Breast epithelium (tissue), 3 donors: Measurements from ENCODE around the gene TBX15.

ENCODE experiments used
- CTCF ChIP-seq, 3 donors: fragments of 450-650 bp; IDR thresholded peaks; one replicate each; pipeline ENCODE4 v1.5.1; 2016 to 2017; ENCODE audit warnings: antibody characterized with exemption in 3 of 3, mild to moderate bottlenecking in 3 of 3, moderate library complexity in 3 of 3
- POLR2AphosphoS5 ChIP-seq, 3 donors: sonication (generic); formaldehyde crosslinking; IDR thresholded peaks; one replicate each; pipeline ENCODE4 v1.6.1; 2017; ENCODE audit warnings: antibody characterized with exemption in 3 of 3

- TF ChIP-seq CTCF (IDR thresholded peaks at IDR 0.05) (no peak), POLR2AphosphoS5 (IDR thresholded peaks at IDR 0.05) (no peak)
These were observed 18.5 kb upstream of the TBX15 start for GRCh38 chr1:119006406-119007279.
